ENCODE measurements around the gene TSC2.
"Not testable (repeated sequence)": the region's sequence is repeated elsewhere in the genome, so short reads cannot be mapped to it uniquely, and the experiment has no call there.

The TSC2 gene

DNA sequence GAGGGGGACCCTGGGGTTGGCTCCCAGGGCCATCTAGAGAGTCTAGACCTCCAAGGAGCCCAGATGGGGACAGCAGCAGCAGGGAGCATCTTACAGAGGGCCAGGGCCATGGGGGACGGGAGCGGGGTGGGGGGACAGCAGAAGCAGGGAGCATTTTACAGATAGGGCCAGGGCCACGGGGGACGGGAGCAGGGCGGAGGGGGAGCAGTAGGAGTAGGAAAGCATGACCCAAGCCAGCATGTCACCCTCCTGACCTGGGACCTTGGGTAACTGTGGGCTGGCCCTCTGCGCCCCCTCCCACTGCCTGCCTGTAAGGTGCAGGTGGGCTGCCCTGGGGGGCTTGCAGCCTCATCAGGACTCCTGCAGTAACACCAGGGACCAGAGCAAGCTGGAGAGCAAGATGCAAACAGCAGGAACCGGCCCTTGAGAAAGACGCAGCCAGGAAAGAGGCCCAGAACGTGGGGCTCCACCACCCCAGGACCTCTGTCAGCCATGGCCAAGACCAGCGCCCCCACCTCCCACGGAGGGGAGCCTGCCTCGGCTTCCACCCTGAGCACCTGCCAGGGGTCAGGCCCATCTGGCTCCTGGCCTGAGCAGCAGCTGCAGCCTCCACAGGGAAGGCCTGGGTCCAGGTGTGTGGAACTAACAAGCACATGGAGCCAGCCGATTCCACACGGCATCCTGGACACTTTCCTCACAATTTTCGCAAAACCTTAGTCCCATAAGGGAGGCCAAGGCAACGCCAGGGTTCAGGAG, 40.5 kb upstream of the TSC2 start:
- no peak for DNase-seq (ENCODE audit: low spot score)
- Histone ChIP-seq H3K4me3 (peak overlapping the region; percentile 19), H3K27ac (no peak overlapping the region)
- TF ChIP-seq, protein P1, sequence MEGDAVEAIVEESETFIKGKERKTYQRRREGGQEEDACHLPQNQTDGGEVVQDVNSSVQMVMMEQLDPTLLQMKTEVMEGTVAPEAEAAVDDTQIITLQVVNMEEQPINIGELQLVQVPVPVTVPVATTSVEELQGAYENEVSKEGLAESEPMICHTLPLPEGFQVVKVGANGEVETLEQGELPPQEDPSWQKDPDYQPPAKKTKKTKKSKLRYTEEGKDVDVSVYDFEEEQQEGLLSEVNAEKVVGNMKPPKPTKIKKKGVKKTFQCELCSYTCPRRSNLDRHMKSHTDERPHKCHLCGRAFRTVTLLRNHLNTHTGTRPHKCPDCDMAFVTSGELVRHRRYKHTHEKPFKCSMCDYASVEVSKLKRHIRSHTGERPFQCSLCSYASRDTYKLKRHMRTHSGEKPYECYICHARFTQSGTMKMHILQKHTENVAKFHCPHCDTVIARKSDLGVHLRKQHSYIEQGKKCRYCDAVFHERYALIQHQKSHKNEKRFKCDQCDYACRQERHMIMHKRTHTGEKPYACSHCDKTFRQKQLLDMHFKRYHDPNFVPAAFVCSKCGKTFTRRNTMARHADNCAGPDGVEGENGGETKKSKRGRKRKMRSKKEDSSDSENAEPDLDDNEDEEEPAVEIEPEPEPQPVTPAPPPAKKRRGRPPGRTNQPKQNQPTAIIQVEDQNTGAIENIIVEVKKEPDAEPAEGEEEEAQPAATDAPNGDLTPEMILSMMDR (IDR thresholded peaks at IDR 0.05), result no peak

DNA sequence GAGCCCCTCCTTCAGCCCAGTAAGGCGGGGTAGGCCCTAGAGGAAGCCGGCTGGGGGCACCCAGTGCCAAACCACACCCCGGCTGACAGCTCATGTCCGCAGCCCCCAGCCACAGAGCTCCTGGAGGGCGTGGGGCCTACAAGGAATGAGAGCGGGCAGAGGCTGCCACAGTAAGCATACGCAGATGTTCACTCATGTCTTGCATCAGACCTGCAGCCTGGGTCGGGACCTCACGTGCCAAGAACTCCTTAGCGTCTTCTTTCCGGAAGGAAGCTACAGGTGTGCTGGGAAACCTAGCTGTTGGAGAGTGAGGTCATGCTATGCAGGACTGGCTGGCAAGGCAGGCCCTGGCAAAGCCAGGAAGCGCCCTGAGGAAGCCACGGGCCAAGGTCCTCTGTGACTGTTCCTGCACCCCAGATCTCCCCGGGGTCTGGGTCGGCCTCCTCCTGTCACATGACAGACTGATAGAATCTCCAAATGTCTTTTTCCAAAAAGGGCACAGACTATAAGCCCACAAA, 39.7 kb upstream of the TSC2 start:
- DNase-seq (ENCODE audit: low spot score), result no peak
- Histone ChIP-seq H3K4me3 (peak overlapping the region; percentile 85), H3K27ac (no peak overlapping the region)
- TF ChIP-seq, protein P1 (IDR thresholded peaks at IDR 0.05), result no peak

DNA sequence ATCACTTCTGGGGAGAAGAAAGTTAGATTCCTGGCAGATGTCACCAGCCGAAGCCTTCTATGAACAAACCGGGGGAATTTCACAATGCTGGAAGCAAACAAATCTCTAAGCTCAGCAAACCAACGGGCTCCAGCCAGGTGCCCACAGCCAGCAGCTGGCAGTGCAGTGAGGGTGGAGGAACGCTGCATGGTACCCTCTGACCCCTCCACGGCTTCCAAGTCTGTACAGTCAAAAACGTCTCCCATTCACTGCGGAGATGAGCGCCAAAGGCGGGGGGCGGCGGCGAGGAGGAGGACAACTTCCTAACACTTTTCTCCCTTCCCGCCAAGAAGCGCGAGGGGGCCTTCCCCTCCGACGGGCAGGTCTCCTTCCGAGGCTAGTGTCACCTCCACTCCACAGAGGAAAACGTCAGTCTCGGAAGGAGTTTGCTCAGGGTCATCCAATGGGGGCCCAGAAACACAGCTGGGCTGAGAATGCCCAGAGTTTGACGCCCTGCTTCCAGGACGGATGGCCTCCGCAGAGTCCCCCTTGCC, 39.1 kb upstream of the TSC2 start:
- TF ChIP-seq, protein P1 (IDR thresholded peaks at IDR 0.05), result no peak
- peak overlapping the region; percentile 21 to 96 for H3K27ac ChIP-seq
- DNase-seq (ENCODE audit: low spot score), result no peak
- H3K4me3 ChIP-seq, result peak overlapping the region; percentile 85

DNA sequence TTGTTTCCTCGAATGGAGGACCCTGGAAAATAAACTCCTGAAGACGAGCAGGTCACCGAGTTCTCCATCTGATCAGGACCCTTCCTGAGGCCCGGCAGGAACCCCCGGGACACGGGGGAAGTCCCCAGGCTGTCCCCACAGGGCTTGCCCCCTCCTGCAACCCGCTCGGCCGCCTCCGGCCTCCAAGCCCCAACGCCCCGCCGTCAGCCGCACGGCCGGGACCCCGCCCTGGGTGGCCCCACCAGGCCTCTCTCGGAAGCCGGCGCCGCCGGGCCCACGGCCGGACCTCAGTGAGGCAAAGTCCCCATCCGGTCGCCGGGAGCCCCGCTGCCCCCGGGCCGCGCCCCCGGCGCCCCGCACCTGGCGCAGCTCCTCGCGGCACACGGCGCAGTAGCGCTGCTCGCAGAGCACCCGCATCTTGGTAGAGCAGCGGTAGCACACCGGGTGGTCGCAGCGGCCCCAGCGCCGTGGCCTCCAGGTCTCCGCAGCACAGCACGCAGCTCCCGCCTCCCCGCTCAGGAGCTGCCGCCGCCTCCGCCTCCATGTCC, 38.5 kb upstream of the TSC2 start:
- no peak for DNase-seq (ENCODE audit: low spot score)
- TF ChIP-seq, protein P1 (IDR thresholded peaks at IDR 0.05), result no peak
- Histone ChIP-seq H3K4me3 (peak overlapping the region; percentile 85), H3K27ac (peak overlapping the region; percentile 21 to 96)

DNA sequence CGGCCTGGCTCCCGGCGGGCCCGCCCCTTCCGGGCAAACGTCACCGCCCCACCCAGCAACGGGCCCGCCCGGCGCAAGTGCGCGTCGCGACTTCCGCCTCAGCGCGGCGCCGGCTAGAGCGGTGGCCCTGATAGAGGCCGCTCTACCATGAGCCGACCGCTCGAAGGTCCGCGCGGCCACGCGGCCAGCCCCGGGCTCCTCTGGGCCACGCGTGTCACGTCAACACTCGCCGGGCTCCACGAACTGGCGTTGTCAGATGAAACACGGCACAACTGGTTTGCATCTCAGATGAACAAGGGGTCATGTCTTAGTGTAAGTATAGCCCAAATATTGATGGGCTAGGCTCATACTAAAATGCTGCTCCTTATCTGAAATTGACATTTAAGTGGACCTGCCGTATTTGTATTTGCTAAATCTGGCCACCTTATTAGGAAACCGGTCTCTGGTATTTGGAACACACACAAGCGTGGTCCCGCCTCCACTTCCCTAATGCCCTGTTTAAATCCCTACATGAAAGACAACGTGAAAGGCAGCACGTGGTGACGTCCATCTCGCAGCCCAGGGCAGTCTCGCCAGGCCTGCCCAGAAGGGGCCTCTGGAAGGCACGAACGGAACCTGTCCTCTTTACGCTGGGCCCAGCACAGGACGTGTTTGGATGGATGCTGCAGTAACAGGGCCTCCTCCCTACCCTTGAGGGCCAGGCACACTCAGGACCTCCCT, 37.8 kb upstream of the TSC2 start, which contains the start of gene ZNF598:
Gene ZNF598 (minus strand): TSS at position 31 of the 720 bp plus-strand sequence.
- H3K27ac ChIP-seq, result peak within 1 kb of the TSS; percentile 80 to 96
- DNase-seq (ENCODE audit: low spot score), result no peak
- peak within 1 kb of the TSS; percentile 85 for H3K4me3 ChIP-seq
- TF ChIP-seq, protein P1 (IDR thresholded peaks at IDR 0.05), result no peak

DNA sequence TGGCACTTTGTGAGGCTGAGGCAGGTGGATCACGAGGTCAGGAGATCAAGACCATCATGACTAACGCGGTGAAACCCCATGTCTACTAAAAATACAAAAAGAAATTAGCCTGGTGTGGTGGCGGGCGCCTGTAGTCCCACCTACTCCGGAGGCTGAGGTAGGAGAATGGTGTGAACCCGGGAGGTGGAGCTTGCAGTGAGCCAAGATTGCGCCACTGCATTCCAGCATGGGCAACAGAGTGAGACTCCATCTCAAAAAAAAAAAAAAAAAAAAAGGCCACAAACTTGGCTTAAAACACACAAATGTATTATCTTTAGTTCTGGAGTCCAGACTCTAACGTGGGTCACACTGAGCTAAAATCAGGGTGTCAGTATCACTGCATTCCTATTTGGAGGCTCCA, 36.1 kb upstream of the TSC2 start:
- H3K27ac ChIP-seq; DNase-seq (ENCODE audit: low spot score); H3K4me3 ChIP-seq: not testable (repeated sequence)

DNA sequence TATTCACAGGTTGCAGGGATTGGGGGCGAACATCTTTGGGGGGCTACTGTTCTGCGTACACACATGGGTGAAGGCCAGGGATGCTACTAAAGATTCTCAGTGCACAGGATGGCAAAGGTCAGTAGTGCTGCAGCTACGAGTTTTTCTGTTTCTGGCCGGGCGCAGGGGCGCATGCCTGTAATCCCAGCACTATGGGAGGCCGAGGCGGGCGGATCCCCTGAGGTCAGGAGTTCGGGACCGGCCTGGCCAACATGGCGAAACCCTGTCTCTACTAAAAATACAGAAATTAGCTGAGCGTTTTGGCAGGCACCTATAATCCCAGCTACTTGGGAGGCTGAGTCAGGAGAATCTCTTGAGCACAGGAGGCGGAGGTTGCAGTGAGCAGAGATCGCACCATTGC, 34.3 kb upstream of the TSC2 start:
- Histone ChIP-seq H3K4me3 (no peak overlapping the region), H3K27ac (no peak overlapping the region)
- DNase-seq (ENCODE audit: low spot score), result no peak
- TF ChIP-seq, protein P1 (IDR thresholded peaks at IDR 0.05), result no peak

Data from coronary artery (tissue), 2 donors.